ENCODE data around the gene COL5A1.

DNA sequence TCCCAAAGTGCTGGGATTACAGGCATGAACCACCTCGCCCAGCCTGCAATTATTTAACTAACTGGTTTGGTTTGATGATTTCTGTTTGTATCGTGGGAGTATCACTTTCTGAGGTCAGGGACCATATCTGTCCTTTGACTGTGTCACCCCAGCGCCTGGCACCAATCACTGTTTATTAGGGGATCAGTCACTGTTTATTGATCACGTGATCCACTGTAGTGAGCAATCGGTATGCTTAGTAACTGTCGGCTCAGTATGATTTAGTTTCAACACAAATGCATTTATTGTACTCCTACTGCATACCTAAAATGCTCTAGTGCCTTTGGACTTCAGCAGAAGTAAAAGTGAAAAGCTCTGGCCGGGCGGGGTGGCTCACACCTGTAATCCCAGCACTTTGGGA, 54.8 kb downstream of the COL5A1 start:
- TF ChIP-seq, protein P1, sequence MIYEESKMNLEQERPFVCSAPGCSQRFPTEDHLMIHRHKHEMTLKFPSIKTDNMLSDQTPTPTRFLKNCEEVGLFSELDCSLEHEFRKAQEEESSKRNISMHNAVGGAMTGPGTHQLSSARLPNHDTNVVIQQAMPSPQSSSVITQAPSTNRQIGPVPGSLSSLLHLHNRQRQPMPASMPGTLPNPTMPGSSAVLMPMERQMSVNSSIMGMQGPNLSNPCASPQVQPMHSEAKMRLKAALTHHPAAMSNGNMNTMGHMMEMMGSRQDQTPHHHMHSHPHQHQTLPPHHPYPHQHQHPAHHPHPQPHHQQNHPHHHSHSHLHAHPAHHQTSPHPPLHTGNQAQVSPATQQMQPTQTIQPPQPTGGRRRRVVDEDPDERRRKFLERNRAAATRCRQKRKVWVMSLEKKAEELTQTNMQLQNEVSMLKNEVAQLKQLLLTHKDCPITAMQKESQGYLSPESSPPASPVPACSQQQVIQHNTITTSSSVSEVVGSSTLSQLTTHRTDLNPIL (CRISPR knock-in tag; IDR thresholded peaks at IDR 0.05; ENCODE audit: low read depth), result no peak
- no peak for TF ChIP-seq RARB (CRISPR knock-in tag; IDR thresholded peaks at IDR 0.05)
- TF ChIP-seq SNAI2 (CRISPR knock-in tag; IDR thresholded peaks at IDR 0.05), result no peak
- no peak for TF ChIP-seq ZNF565 (CRISPR knock-in tag; conservative IDR thresholded peaks at IDR 0.05; ENCODE audit: low read depth)
- TF ChIP-seq, protein P2, sequence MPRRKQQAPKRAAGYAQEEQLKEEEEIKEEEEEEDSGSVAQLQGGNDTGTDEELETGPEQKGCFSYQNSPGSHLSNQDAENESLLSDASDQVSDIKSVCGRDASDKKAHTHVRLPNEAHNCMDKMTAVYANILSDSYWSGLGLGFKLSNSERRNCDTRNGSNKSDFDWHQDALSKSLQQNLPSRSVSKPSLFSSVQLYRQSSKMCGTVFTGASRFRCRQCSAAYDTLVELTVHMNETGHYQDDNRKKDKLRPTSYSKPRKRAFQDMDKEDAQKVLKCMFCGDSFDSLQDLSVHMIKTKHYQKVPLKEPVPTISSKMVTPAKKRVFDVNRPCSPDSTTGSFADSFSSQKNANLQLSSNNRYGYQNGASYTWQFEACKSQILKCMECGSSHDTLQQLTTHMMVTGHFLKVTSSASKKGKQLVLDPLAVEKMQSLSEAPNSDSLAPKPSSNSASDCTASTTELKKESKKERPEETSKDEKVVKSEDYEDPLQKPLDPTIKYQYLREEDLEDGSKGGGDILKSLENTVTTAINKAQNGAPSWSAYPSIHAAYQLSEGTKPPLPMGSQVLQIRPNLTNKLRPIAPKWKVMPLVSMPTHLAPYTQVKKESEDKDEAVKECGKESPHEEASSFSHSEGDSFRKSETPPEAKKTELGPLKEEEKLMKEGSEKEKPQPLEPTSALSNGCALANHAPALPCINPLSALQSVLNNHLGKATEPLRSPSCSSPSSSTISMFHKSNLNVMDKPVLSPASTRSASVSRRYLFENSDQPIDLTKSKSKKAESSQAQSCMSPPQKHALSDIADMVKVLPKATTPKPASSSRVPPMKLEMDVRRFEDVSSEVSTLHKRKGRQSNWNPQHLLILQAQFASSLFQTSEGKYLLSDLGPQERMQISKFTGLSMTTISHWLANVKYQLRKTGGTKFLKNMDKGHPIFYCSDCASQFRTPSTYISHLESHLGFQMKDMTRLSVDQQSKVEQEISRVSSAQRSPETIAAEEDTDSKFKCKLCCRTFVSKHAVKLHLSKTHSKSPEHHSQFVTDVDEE (CRISPR knock-in tag; IDR thresholded peaks at IDR 0.05), result no peak
- no peak for TF ChIP-seq ZFP3 (CRISPR knock-in tag; IDR thresholded peaks at IDR 0.05)

All from SK-N-SH treated with all-trans-retinoic acid at 6 μM for 48 hours (cell line).